Testis (tissue), 3 donors: ENCODE data around the gene LNPEP. TPM values are rescaled to one million over a fixed set of nuclear protein-coding genes. Genes with fewer than 3 reads are reported as not detected.

Source experiments
- DNase-seq: peaks from one replicate; pipeline ENCODE4 v3.0.0-alpha.2; 2019
- H3K27ac ChIP-seq, 2 donors: fragments of 200-600 bp; sonication (generic); one replicate each; pipeline ENCODE4 v1.5.1; 2019
- H3K27me3 ChIP-seq: fragments of 200-600 bp; sonication (generic); one replicate; pipeline ENCODE4 v1.5.1; 2019
- H3K36me3 ChIP-seq: fragments of 200-600 bp; sonication (generic); one replicate; pipeline ENCODE4 v1.5.1; 2017; ENCODE audit warnings: low read depth; ENCODE audit errors: missing control alignments
- H3K4me1 ChIP-seq: fragments of 200-600 bp; sonication (generic); one replicate; pipeline ENCODE4 v1.5.1; 2019
- H3K4me3 ChIP-seq, 2 donors: fragments of 200-600 bp; sonication (generic); one replicate each; pipeline ENCODE4 v1.5.1; 2017 to 2019
- H3K9me3 ChIP-seq: fragments of 200-600 bp; sonication (generic); one replicate; pipeline ENCODE4 v1.5.1; 2017
- CTCF ChIP-seq, 3 experiments: fragments of 450-650 bp in 2 of 3; fragments of 200-600 bp in 1 of 3; sonication (generic) in 1 of 3; IDR thresholded peaks; one replicate each; pipeline ENCODE4 v1.5.1; 2016 to 2019; ENCODE audit warnings: antibody characterized with exemption in 3 of 3, mild to moderate bottlenecking in 2 of 3, moderate library complexity in 1 of 3
- POLR2A ChIP-seq: fragments of 450-650 bp; IDR thresholded peaks from one replicate; pipeline ENCODE4 v1.6.1; 2017; ENCODE audit warnings: antibody characterized with exemption, mild to moderate bottlenecking, moderate library complexity
- WGBS, 2 donors: methylation state at CpG; one replicate each; pipeline ENCODE4 v1.1.5; 2018; 5-methylcytosine and 5-hydroxymethylcytosine counted together
- intact Hi-C: fragments of 100-400 bp; cut with DNase I; formaldehyde crosslinking; loops from one replicate; pipeline ENCODE4 v1.15.1; 2023; ENCODE audit warnings: low total_unique reads
- polyA plus RNA-seq: library from polyadenylated mRNA; stranded (reverse); fragments of 350-450 nt; fragmentation: Illumina TruSeq; extraction: RNeasy Lipid Tissue Mini Kit (QIAGEN cat#74804); gene quantifications from one replicate; pipeline ENCODE4 v1.2.3, GENCODE V29; 2014; ENCODE audit warnings: low read depth, low replicate concordance; ENCODE audit not compliant: insufficient read depth
- total RNA-seq, 2 donors: library from RNA; depleted of rRNA; stranded (reverse); fragments of >200 nt; gene quantifications; one replicate each; pipeline ENCODE4 v1.2.3, GENCODE V29; 2016

LNPEP gene
- total and polyA plus RNA-seq, 3 donors from 2014 or later, result 10.9 to 33.1 (median 28.0) TPM

GRCh38 chr5:97065475-97065874 lies 129.6 kb downstream of the LNPEP start:
- Histone ChIP-seq H3K9me3 (no peaks in the 10 kb centered on the region), H3K4me3 (no peak overlapping the region), H3K27me3 (no peaks in the 10 kb centered on the region), H3K36me3 (no peaks in the 10 kb centered on the region), H3K27ac (no peak overlapping the region), H3K4me1 (no peaks in the 10 kb centered on the region)
- intact Hi-C loops, result no loop called here
- no peak for DNase-seq
- 69 to 72% methylated on average over 2 of the region's 2 CpGs for WGBS, 2 donors
- TF ChIP-seq CTCF (IDR thresholded peaks at IDR 0.05) (no peak), POLR2A (no peak)

- H3K27ac ChIP-seq, result no peak overlapping the region
- intact Hi-C loops, result no loop called here
- DNase-seq, result no peak
Observed at GRCh38 chr5:97067296-97067850, 131.5 kb downstream of the LNPEP start.

GRCh38 chr5:97070234-97070633 lies 134.4 kb downstream of the LNPEP start:
- intact Hi-C loops, result no loop called here
- Histone ChIP-seq H3K27me3 (no peaks in the 10 kb centered on the region), H3K4me3 (no peak overlapping the region), H3K4me1 (no peaks in the 10 kb centered on the region), H3K9me3 (no peaks in the 10 kb centered on the region), H3K36me3 (no peaks in the 10 kb centered on the region), H3K27ac (no peak overlapping the region)
- TF ChIP-seq CTCF (IDR thresholded peaks at IDR 0.05), result no peak
- no peak for TF ChIP-seq POLR2A
- DNase-seq, result no peak

More at GRCh38 chr5:97067296-97067850, 131.5 kb downstream of the LNPEP start:
- WGBS, 2 donors, result 66 to 85% methylated on average over 4 of the region's 4 CpGs
- Histone ChIP-seq H3K4me3 (no peak overlapping the region), H3K4me1 (no peaks in the 10 kb centered on the region), H3K36me3 (no peaks in the 10 kb centered on the region), H3K27me3 (no peaks in the 10 kb centered on the region), H3K9me3 (no peaks in the 10 kb centered on the region)
- TF ChIP-seq CTCF (IDR thresholded peaks at IDR 0.05) (no peak), POLR2A (no peak)

GRCh38 chr5:97071101-97071500 lies 135.2 kb downstream of the LNPEP start:
- H3K9me3 ChIP-seq, result no peaks in the 10 kb centered on the region
- H3K4me3 ChIP-seq, result no peak overlapping the region
- TF ChIP-seq CTCF (IDR thresholded peaks at IDR 0.05), result no peak
- no peak for TF ChIP-seq POLR2A
- intact Hi-C loops, result no loop called here
- H3K36me3 ChIP-seq, result no peaks in the 10 kb centered on the region
- no peak overlapping the region for H3K27ac ChIP-seq
- H3K4me1 ChIP-seq, result no peaks in the 10 kb centered on the region
- H3K27me3 ChIP-seq, result no peaks in the 10 kb centered on the region
- no peak for DNase-seq
- WGBS, 2 donors, result 78 to 79% methylated on average over 8 of the region's 8 CpGs

GRCh38 chr5:97071993-97072392 lies 136.1 kb downstream of the LNPEP start:
- H3K27ac ChIP-seq, result no peak overlapping the region
- no peak for DNase-seq
- WGBS, 2 donors, result 75 to 78% methylated on average over 4 of the region's 4 CpGs

More at GRCh38 chr5:97071993-97072392, 136.1 kb downstream of the LNPEP start:
- no peak for TF ChIP-seq POLR2A
- Histone ChIP-seq H3K4me1 (no peaks in the 10 kb centered on the region), H3K36me3 (no peaks in the 10 kb centered on the region), H3K9me3 (no peaks in the 10 kb centered on the region), H3K27me3 (no peaks in the 10 kb centered on the region), H3K4me3 (no peak overlapping the region)
- intact Hi-C loops, result no loop called here
